ENCODE results near the gene ASIC3.
A peak's percentile ranks its signal among the peaks of the same experiment; 100 is the strongest.

ASIC3 gene

DNA sequence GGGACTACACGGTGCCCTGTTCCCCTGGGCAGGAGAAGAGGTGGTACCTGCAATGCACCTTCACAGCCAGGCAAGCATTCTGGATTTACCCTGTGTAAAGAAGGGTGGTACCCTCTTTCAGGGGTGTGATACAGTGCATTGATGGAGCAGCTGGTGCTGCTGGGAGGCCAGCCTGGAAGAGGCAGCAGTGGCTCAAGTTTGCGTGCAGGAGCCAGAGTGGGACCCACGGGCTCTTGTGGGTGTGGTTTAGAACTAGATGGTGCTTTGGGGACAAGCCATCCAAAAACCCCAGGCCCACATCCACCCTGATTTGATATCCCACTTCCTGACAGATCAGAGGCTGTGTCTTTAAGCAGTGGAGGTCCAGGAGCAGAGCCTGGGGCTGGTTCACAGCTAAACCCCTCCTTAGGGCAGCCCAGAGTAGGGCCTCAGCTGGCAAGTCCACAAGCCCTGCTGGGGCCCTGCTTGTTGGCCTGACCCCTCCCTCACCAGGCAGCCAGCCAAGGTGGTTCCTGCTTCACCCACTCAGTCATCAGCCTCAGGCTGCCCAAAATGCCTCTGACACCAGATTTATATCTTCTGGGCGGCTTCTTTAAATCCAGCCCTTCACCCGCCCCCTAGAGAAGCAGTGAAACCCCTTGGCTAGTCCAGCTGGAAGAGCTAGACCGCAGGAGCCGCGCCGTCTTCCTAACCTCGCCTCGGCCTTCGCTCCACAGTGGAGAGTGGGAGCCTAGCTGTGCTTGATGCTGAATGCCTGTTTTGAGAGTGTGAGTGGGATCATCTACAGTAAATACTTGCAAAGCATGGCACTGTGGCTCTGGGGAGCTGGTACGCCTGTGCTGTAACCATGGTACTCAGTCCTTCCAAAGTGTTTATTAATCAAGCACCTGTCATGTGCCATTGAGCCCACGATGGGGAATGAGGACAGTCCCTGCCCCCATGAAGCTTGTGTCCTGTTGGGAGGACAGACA lies 1.4 kb upstream of the ASIC3 start:
- no peaks in the 10 kb centered on the region for H3K9me3 ChIP-seq (ENCODE audit: control insufficient read depth, low read length)
- no peaks in the 10 kb centered on the region for H3K4me1 ChIP-seq (ENCODE audit: control insufficient read depth, insufficient read depth, low read length, poor library complexity, severe bottlenecking)
- H3K27ac ChIP-seq (ENCODE audit: low read depth, low read length, severe bottlenecking), result no peak overlapping the region
- no peak overlapping the region for H3K4me3 ChIP-seq (ENCODE audit: extremely low read depth, insufficient read depth, low read length, poor library complexity, severe bottlenecking)
- H3K36me3 ChIP-seq (ENCODE audit: control insufficient read depth, insufficient read depth, low read length), result no peaks in the 10 kb centered on the region
- 94 to 96% methylated on average over 12 to 13 of the region's 14 CpGs for WGBS, 2 experiments (ENCODE audit: insufficient coverage in 2 of 2)

DNA sequence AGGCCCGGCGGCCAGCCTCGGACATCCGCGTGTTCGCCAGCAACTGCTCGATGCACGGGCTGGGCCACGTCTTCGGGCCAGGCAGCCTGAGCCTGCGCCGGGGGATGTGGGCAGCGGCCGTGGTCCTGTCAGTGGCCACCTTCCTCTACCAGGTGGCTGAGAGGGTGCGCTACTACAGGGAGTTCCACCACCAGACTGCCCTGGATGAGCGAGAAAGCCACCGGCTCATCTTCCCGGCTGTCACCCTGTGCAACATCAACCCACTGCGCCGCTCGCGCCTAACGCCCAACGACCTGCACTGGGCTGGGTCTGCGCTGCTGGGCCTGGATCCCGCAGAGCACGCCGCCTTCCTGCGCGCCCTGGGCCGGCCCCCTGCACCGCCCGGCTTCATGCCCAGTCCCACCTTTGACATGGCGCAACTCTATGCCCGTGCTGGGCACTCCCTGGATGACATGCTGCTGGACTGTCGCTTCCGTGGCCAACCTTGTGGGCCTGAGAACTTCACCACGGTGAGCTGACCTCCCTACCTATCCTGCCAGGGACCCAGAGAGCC lies 656 bp downstream of the ASIC3 start:
- Histone ChIP-seq H3K9me3 (ENCODE audit: control insufficient read depth, low read length) (no peaks in the 10 kb centered on the region), H3K36me3 (ENCODE audit: control insufficient read depth, insufficient read depth, low read length) (peaks cover 3% of the 10 kb centered on the region), H3K4me1 (ENCODE audit: control insufficient read depth, insufficient read depth, low read length, poor library complexity, severe bottlenecking) (no peaks in the 10 kb centered on the region), H3K4me3 (ENCODE audit: extremely low read depth, insufficient read depth, low read length, poor library complexity, severe bottlenecking) (no peak overlapping the region), H3K27ac (ENCODE audit: low read depth, low read length, severe bottlenecking) (no peak overlapping the region)
- WGBS, 2 experiments (ENCODE audit: insufficient coverage in 2 of 2), result 93 to 94% methylated on average over 34 to 38 of the region's 38 CpGs

DNA sequence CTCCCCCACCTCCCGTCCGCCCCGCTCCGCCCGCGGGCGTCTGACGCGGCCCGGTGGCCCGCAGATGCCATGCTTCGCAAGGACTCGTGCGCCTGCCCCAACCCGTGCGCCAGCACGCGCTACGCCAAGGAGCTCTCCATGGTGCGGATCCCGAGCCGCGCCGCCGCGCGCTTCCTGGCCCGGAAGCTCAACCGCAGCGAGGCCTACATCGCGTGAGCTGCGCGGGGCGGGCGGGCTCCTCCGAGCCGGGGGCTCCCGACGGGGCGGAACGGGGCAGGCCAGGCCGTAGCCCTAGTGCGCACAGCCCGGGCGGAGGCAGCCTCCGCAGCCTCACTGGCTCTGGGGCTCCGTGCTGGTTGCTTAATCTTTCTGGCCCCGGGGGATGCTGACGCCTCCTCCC lies 2.8 kb downstream of the ASIC3 start:
- Histone ChIP-seq H3K4me1 (ENCODE audit: control insufficient read depth, insufficient read depth, low read length, poor library complexity, severe bottlenecking) (no peaks in the 10 kb centered on the region), H3K9me3 (ENCODE audit: control insufficient read depth, low read length) (no peaks in the 10 kb centered on the region), H3K27ac (ENCODE audit: low read depth, low read length, severe bottlenecking) (no peak overlapping the region), H3K4me3 (ENCODE audit: extremely low read depth, insufficient read depth, low read length, poor library complexity, severe bottlenecking) (no peak overlapping the region), H3K36me3 (ENCODE audit: control insufficient read depth, insufficient read depth, low read length) (peaks cover 7% of the 10 kb centered on the region)
- WGBS, 2 experiments (ENCODE audit: insufficient coverage in 2 of 2), result 2 to 5% methylated on average over 31 to 35 of the region's 50 CpGs

DNA sequence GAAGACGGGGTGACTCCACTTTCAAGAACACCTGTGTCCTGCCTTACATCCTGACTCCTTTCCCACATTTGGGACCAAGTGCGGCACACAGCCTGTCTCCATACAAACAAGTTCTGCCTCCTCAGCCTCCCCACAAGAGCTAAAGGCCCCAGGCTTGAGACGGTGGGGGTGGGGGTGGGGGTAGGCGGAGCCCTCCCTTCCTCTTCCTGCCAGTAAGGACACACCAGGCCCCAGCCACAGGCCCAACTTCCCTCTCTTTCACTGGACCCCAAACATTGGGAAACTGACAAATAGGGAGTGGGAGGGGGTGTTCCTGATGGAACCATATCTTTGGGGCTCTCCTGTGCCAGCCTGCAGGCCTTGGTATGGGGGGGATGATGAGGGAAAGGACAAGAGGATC lies 4.8 kb downstream of the ASIC3 start:
- Histone ChIP-seq H3K4me3 (ENCODE audit: extremely low read depth, insufficient read depth, low read length, poor library complexity, severe bottlenecking) (no peak overlapping the region), H3K4me1 (ENCODE audit: control insufficient read depth, insufficient read depth, low read length, poor library complexity, severe bottlenecking) (peaks cover 4% of the 10 kb centered on the region), H3K9me3 (ENCODE audit: control insufficient read depth, low read length) (no peaks in the 10 kb centered on the region), H3K27ac (ENCODE audit: low read depth, low read length, severe bottlenecking) (no peak overlapping the region), H3K36me3 (ENCODE audit: control insufficient read depth, insufficient read depth, low read length) (peaks cover 7% of the 10 kb centered on the region)
- 60 to 100% methylated on average over 1 of the region's 4 CpGs for WGBS, 2 experiments (ENCODE audit: insufficient coverage in 2 of 2)

DNA sequence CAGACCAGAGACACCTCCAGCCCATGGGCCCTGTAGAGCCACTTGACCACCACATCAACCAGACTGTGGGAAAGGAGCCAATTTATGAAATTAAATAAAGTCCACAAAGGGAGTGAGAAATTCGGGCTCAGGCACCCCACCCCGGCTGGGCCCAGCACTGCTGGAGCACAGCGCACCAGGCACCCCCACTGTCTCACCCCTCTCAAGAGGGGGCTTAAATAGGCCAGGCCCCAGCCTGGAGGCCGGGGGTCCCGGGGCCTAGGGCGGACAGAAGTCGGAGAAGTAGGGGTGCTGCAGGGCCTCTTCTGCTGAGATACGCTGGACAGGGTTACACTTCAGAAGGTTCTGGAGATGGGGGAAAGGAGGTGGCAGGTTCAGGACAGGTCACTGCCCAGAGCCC lies 5.4 kb downstream of the ASIC3 start:
- 93 to 94% methylated on average over 3 to 8 of the region's 8 CpGs for whole genome bisulfite sequencing, 2 experiments (ENCODE audit: insufficient coverage in 2 of 2)
- peaks cover 7% of the 10 kb centered on the region for H3K36me3 ChIP-seq (ENCODE audit: control insufficient read depth, insufficient read depth, low read length)
- H3K4me3 ChIP-seq (ENCODE audit: extremely low read depth, insufficient read depth, low read length, poor library complexity, severe bottlenecking), result no peak overlapping the region
- H3K4me1 ChIP-seq (ENCODE audit: control insufficient read depth, insufficient read depth, low read length, poor library complexity, severe bottlenecking), result peaks cover 9% of the 10 kb centered on the region
- H3K9me3 ChIP-seq (ENCODE audit: control insufficient read depth, low read length), result no peaks in the 10 kb centered on the region
- no peak overlapping the region for H3K27ac ChIP-seq (ENCODE audit: low read depth, low read length, severe bottlenecking)

DNA sequence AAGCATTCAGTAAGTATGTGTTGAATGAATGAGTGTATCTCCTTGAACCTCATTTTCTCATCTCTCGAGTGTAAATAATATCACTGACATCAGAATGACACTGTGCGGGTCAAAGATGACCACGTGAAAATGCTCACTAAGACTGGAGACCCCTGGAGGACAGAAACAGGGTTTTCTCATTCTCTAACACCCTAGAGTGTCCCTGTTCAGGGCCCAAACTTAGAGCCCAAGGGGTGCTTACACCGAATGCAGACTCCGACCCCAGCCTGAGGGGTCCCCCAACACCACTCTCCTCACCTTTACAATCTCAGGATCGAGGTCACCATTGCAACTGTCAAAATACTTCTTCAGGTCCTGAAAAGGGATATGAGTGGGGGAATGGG lies 7.9 kb downstream of the ASIC3 start:
- Histone ChIP-seq H3K9me3 (ENCODE audit: control insufficient read depth, low read length) (no peaks in the 10 kb centered on the region), H3K4me3 (ENCODE audit: extremely low read depth, insufficient read depth, low read length, poor library complexity, severe bottlenecking) (no peak overlapping the region), H3K4me1 (ENCODE audit: control insufficient read depth, insufficient read depth, low read length, poor library complexity, severe bottlenecking) (peaks cover 20% of the 10 kb centered on the region), H3K36me3 (ENCODE audit: control insufficient read depth, insufficient read depth, low read length) (peaks cover 7% of the 10 kb centered on the region), H3K27ac (ENCODE audit: low read depth, low read length, severe bottlenecking) (no peak overlapping the region)
- 94 to 100% methylated on average over 2 to 4 of the region's 6 CpGs for WGBS, 2 experiments (ENCODE audit: insufficient coverage in 2 of 2)

DNA sequence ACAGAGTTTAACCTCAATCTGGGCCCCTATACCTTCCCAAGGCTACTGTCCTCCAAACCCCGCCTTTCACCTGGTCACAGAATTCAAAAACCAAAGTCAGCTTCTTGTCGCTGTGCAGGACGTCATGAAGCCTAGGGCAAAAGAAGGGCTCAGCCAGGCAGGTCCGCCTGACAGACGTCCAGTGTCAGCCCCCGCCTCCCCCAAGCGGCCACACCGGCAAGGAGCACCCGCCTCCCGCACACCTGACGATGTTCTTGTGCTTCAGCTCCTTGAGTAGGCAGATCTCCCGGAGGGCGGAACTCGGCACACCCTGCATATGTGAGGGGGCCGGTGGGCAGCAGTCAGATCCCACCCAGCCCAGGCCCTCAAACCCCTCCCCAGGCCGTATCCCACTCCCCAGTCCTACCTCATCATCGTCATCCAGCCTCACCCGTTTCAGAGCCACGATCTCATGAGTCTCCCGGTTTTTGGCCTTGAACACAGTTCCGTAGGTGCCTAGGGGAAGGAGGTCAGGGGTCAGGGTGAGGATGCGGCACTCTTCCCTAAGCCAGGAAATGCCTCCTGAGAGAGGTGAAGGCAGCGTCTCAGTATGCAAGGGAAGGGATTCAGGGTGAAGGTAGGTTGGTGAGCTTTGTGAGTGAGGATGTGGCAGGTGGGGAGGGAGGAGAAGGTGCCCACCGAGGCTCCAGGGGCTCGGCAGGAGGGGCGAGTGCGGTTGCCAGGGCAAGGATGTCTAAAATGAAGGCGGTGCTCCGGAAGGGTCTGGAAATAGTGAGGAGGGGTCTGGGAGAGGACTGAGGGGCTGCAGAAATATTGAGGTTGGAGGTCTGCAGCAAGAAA lies 8.6 kb downstream of the ASIC3 start:
- Histone ChIP-seq H3K9me3 (ENCODE audit: control insufficient read depth, low read length) (no peaks in the 10 kb centered on the region), H3K36me3 (ENCODE audit: control insufficient read depth, insufficient read depth, low read length) (peaks cover 12% of the 10 kb centered on the region), H3K4me3 (ENCODE audit: extremely low read depth, insufficient read depth, low read length, poor library complexity, severe bottlenecking) (peak overlapping the region; percentile 85), H3K27ac (ENCODE audit: low read depth, low read length, severe bottlenecking) (no peak overlapping the region), H3K4me1 (ENCODE audit: control insufficient read depth, insufficient read depth, low read length, poor library complexity, severe bottlenecking) (peaks cover 26% of the 10 kb centered on the region)
- 31 to 37% methylated on average over 20 to 29 of the region's 29 CpGs for WGBS, 2 experiments (ENCODE audit: insufficient coverage in 2 of 2)

DNA sequence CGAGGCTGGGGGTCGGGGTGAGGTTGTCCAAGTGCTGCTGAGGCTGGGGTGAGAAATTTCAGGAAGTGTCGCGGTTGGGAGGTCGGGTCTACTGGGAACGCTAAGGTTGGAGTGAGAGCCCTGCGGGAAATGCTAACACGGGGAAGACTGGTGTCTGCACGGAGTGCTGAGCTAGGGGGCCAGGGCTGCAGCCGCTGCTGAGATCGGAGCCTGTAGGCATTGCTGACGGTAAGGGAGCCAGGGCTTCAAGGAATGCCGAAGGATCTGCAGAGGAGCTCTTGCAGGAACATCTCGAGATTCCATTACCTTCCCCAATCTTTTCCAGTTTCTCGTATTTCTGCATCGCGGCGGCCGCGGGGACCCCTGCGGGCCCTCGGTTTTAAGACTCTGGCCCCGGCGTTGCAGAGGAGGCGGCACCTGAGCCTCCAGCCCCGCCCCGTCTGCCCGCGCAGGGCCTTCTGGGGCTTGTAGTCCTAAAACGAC lies 9.2 kb downstream of the ASIC3 start, which contains the start of gene CDK5:
CDK5 (minus strand) TSS at position 392 of the 483 bp plus-strand sequence; CDS start at position 343, 49 bp downstream.
- Histone ChIP-seq H3K27ac (ENCODE audit: low read depth, low read length, severe bottlenecking) (peak within 1 kb of the TSS; percentile 96), H3K4me1 (ENCODE audit: control insufficient read depth, insufficient read depth, low read length, poor library complexity, severe bottlenecking) (peaks cover 32% of the 10 kb centered on the region), H3K36me3 (ENCODE audit: control insufficient read depth, insufficient read depth, low read length) (peaks cover 13% of the 10 kb centered on the region), H3K9me3 (ENCODE audit: control insufficient read depth, low read length) (no peaks in the 10 kb centered on the region), H3K4me3 (ENCODE audit: extremely low read depth, insufficient read depth, low read length, poor library complexity, severe bottlenecking) (peak within 1 kb of the TSS; percentile 85)
- WGBS, 2 experiments (ENCODE audit: insufficient coverage in 2 of 2), result 0 to 1% methylated on average over 24 to 30 of the region's 30 CpGs

DNA sequence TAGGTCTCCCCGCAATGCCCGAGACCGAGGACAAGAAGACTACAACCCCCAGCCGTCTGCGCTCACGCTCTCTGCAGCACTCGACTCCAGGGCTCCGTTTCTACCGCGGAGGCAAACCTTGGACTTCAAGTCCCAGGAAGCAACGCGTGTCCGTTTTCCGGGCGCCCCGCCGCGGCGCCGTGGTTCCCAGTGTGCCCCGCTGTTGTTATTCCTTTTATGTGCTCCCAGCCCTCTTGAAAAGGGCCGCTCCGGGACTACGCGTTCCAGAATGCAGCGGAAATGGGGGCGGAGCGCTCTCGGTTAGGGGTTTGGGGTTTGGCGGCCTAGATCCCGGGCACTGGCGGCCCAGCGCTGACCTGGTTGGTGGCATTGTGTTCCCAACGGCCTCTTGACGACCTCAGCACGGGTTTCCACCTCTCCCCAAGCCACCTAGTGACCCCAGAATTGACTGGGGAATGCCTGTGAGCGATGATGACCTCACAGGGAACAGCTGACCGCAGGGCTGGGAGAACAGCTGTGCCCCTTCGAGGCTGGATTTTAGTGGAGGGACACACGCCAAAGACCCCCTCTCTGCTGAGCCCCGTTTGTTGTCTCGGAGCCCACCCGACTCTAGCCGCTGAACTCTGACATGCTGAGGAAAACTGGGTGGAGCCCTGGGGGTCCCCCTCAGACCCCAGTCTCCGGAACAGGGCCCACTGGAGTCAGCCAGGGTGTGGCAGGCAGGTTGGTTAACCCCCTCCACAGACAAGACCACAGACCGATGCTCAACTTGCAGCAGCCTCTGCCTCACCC lies 9.9 kb downstream of the ASIC3 start:
- H3K27ac ChIP-seq (ENCODE audit: low read depth, low read length, severe bottlenecking), result peak overlapping the region; percentile 96
- peaks cover 13% of the 10 kb centered on the region for H3K36me3 ChIP-seq (ENCODE audit: control insufficient read depth, insufficient read depth, low read length)
- peak overlapping the region; percentile 85 for H3K4me3 ChIP-seq (ENCODE audit: extremely low read depth, insufficient read depth, low read length, poor library complexity, severe bottlenecking)
- no peaks in the 10 kb centered on the region for H3K9me3 ChIP-seq (ENCODE audit: control insufficient read depth, low read length)
- H3K4me1 ChIP-seq (ENCODE audit: control insufficient read depth, insufficient read depth, low read length, poor library complexity, severe bottlenecking), result peaks cover 32% of the 10 kb centered on the region
- 5 to 6% methylated on average over 34 to 36 of the region's 46 CpGs for WGBS, 2 experiments (ENCODE audit: insufficient coverage in 2 of 2)
